SW 1271 (cell line): ENCODE data around the gene IYD.

Experiments used
- DNase-seq, 2 experiments: peaks; one replicate each; lab custom pipeline; 2025; lab: John Stamatoyannopoulos, UW

The IYD gene

GRCh38 chr6:150395388-150396009 is 26.7 kb downstream of the IYD start:
- peak; percentile 17 to 61 for DNase-seq

GRCh38 chr6:150403458-150404246 is 34.8 kb downstream of the IYD start:
- DNase-seq = no peak

- no peak for DNase-seq
These were observed 38.1 kb downstream of the IYD start for GRCh38 chr6:150406948-150407347.

GRCh38 chr6:150408842-150409241 is 40.0 kb downstream of the IYD start:
- DNase-seq = no peak

- DNase-seq = no peak
These were observed 40.8 kb downstream of the IYD start for GRCh38 chr6:150409576-150410066.

GRCh38 chr6:150410399-150410798 is 41.6 kb downstream of the IYD start:
- no peak for DNase-seq

GRCh38 chr6:150410906-150411305 is 42.1 kb downstream of the IYD start:
- DNase-seq = no peak

- no peak for DNase-seq
These were observed 43.4 kb downstream of the IYD start for GRCh38 chr6:150412221-150412620.

- no peak for DNase-seq
These were observed 44.4 kb downstream of the IYD start for GRCh38 chr6:150413198-150413597.

GRCh38 chr6:150413781-150414281 is 45.0 kb downstream of the IYD start:
- no peak for DNase-seq

GRCh38 chr6:150416128-150416527 is 47.3 kb downstream of the IYD start:
- DNase-seq = no peak

GRCh38 chr6:150417250-150417649 is 48.4 kb downstream of the IYD start:
- no peak for DNase-seq

- DNase-seq = peak; percentile 27 to 69
These were observed 49.4 kb downstream of the IYD start for GRCh38 chr6:150417899-150418826.

- peak in 1 of 2 experiments; percentile 10 for DNase-seq
These were observed 50.2 kb downstream of the IYD start for GRCh38 chr6:150418827-150419594.

GRCh38 chr6:150420428-150420827 is 51.6 kb downstream of the IYD start:
- DNase-seq = no peak

- DNase-seq = no peak
These were observed 52.1 kb downstream of the IYD start for GRCh38 chr6:150420926-150421325.

- DNase-seq = no peak
These were observed 56.7 kb downstream of the IYD start for GRCh38 chr6:150425508-150425907.

- DNase-seq = no peak
These were observed 57.4 kb downstream of the IYD start for GRCh38 chr6:150426198-150426597.

- no peak for DNase-seq
These were observed 58.3 kb downstream of the IYD start for GRCh38 chr6:150427037-150427602.

- no peak for DNase-seq
These were observed 59.0 kb downstream of the IYD start for GRCh38 chr6:150427843-150428242.

- DNase-seq = no peak
These were observed 62.0 kb downstream of the IYD start for GRCh38 chr6:150430815-150431214.
